ENCODE results near the gene RBBP4.

DNA sequence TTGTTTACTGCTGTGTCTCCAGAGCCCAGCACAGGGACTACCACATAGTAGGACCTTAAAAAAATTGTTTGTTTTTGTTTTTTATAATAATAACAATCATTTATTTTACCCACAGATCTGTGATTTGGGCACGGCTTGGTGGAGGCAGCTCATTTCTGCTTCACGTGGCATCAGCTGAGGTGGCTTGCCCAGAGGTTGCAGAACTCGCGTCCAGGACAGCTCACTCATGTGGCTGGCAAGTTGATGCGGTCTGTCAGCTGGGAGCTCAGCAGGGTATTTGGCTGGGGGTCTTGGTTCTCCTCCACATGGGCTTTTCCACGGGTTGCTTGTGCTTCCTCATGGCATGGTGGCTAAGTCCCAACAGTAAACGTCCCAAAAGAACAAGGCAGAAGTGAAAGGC lies 54.5 kb downstream of the RBBP4 start:
- no peak for TF ChIP-seq POLR2A (IDR thresholded peaks at IDR 0.05)
- TF ChIP-seq, protein P1, sequence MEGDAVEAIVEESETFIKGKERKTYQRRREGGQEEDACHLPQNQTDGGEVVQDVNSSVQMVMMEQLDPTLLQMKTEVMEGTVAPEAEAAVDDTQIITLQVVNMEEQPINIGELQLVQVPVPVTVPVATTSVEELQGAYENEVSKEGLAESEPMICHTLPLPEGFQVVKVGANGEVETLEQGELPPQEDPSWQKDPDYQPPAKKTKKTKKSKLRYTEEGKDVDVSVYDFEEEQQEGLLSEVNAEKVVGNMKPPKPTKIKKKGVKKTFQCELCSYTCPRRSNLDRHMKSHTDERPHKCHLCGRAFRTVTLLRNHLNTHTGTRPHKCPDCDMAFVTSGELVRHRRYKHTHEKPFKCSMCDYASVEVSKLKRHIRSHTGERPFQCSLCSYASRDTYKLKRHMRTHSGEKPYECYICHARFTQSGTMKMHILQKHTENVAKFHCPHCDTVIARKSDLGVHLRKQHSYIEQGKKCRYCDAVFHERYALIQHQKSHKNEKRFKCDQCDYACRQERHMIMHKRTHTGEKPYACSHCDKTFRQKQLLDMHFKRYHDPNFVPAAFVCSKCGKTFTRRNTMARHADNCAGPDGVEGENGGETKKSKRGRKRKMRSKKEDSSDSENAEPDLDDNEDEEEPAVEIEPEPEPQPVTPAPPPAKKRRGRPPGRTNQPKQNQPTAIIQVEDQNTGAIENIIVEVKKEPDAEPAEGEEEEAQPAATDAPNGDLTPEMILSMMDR (IDR thresholded peaks at IDR 0.05): no peak
